ENCODE measurements around the gene DHRS3. TPM values are rescaled to one million over a fixed set of nuclear protein-coding genes. Genes with fewer than 3 reads are reported as not detected.

Gene DHRS3
- total and polyA plus RNA-seq, 2 of the 13 experiments (the other 11 are each of a cell fraction or from before 2014, with no cell fraction given) = 48.5 to 90.5 TPM

DNA sequence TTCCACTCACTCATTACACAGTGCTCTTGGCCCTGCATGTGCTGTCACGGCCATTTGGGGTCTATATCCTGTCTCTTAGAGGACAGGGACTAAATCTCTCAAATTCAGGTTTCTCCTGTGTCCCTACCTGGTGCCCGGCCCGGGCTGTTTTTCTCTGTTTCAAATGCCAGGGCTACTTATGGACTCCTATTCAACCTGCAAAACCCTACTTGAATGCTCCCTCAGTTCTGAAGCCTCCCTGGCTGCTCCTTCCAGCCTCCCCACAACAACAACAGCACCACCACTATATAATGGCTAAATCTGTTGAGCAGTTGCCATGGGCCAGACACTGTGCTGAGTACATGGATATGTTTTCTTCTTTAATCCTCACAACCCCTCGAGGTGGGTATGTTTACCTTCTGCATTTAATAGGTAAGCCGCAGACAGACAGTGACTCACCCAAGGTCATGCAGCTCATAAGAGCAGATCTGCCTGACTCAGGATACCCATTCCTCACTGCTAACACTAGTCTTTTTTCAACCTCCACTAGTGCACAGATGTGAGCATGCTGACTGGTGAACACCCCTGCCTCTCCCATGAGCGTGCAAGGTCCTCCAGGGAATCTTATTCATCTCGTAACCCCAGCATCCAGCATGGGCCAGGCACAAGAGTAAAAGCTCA is 29.9 kb downstream of the DHRS3 start (continued):
- TF ChIP-seq ZFP37 (CRISPR knock-in tag; IDR thresholded peaks at IDR 0.05; ENCODE audit: borderline replicate concordance) = no peak

- 97% methylated on average over 14 of the region's 19 CpGs for WGBS (ENCODE audit: low lambda C conversion rate)
- H3K4me3 ChIP-seq (replicated peaks in 1 of 3; ENCODE audit: insufficient read depth in 1 of 3, low read depth in 2 of 3, low read length in 3 of 3) = no peak overlapping the region
- intact Hi-C loops (cut with micrococcal nuclease; ENCODE audit: unreplicated experiment) (no loop called here), in situ Hi-C loops (cut with HindIII; ENCODE audit: extremely low pct_ligation_motif_present, low pct_unique_long_range_greater_than_20kb) (no loop called here)
- no peak overlapping the region for H3K27ac ChIP-seq (ENCODE audit: extremely low read length, insufficient read depth, low read length)
- H4K20me1 ChIP-seq (ENCODE audit: insufficient read depth, low read length) = peaks cover 80% of the 10 kb centered on the region
- H3K36me3 ChIP-seq (replicated peaks in 1 of 2; ENCODE audit: control insufficient read depth in 1 of 2, insufficient read depth in 2 of 2, low read length in 2 of 2) = peaks cover 31 to 71% of the 10 kb centered on the region in 2 experiments
- POLR2A ChIA-PET = interaction anchor here (1.0 to 3.6 kb wide), 2 partner anchors 30 to 32 kb away, joined by 3 to 35 read pairs; partner anchors contain the start of gene DHRS3
- H2AFZ ChIP-seq (ENCODE audit: low read length) = no peak overlapping the region
- no peak for ATAC-seq
- no peak for DNase-seq (ENCODE audit: low spot score)
- FAIRE-seq = no peak
- CTCF ChIA-PET (ENCODE audit: low intra/inter-chr PET ratio, low total read pairs) = no interaction called here
- BruUV-seq (replicated peaks) = no TSS peak
- no peaks in the 10 kb centered on the region for H3K9me3 ChIP-seq (ENCODE audit: low read length)
- H3K9ac ChIP-seq (ENCODE audit: insufficient read depth, low read depth, low read length) = no peak overlapping the region
- no peaks in the 10 kb centered on the region for H3K27me3 ChIP-seq (ENCODE audit: control insufficient read depth in 1 of 2, insufficient read depth in 2 of 2, low read length in 2 of 2)
- H3K79me2 ChIP-seq (ENCODE audit: insufficient read depth, low read length) = peaks cover 57% of the 10 kb centered on the region
- no peak overlapping the region for H3K4me2 ChIP-seq (ENCODE audit: low read depth, low read length)
- peaks cover 22% of the 10 kb centered on the region for H3K4me1 ChIP-seq (ENCODE audit: insufficient read depth, low read length)
- no peak for TF ChIP-seq ZFP41 (CRISPR knock-in tag; IDR thresholded peaks at IDR 0.05; ENCODE audit: borderline replicate concordance)
- no peak for TF ChIP-seq SRSF9 (IDR thresholded peaks at IDR 0.05; ENCODE audit: borderline replicate concordance, insufficient read depth, low read depth, low read length, poor library complexity, severe bottlenecking)
- TF ChIP-seq GFI1 (CRISPR knock-in tag; IDR thresholded peaks at IDR 0.05; ENCODE audit: borderline replicate concordance) = no peak
- TF ChIP-seq ZMYM3 (CRISPR knock-in tag; IDR thresholded peaks at IDR 0.05) = 0 out of 2 replicates have a peak, but pooled peaks have one; percentile 3
- peak; percentile 39 for TF ChIP-seq ZFP36 (IDR thresholded peaks at IDR 0.05; ENCODE audit: borderline replicate concordance, low read depth, low read length, partially characterized antibody)
- no peak for TF ChIP-seq PRMT3 (CRISPR knock-in tag; IDR thresholded peaks at IDR 0.05; ENCODE audit: borderline replicate concordance, low read depth)
- TF ChIP-seq AFF4 (CRISPR knock-in tag; IDR thresholded peaks at IDR 0.05) = no peak
- TF ChIP-seq DDIT3 (CRISPR knock-in tag; IDR thresholded peaks at IDR 0.05) = no peak
- no peak for TF ChIP-seq KDM2A (CRISPR knock-in tag; IDR thresholded peaks at IDR 0.05; ENCODE audit: borderline replicate concordance, low read depth)
- TF ChIP-seq ZNF784 (CRISPR knock-in tag; IDR thresholded peaks at IDR 0.05; ENCODE audit: borderline replicate concordance) = no peak
Measured at GRCh38 chr1:12585951-12586942, 31.8 kb downstream of the DHRS3 start.
